UCSD-AML1 (cell line): ENCODE data around the gene SNCAIP.
"Not testable (repeated sequence)": the region's sequence is repeated elsewhere in the genome, so short reads cannot be mapped to it uniquely, and the experiment has no call there.

Experiments
- DNase-seq: peaks from one replicate; lab custom pipeline; 2025; ENCODE audit not compliant: unreplicated experiment; lab: John Stamatoyannopoulos, UW

SNCAIP gene

DNA sequence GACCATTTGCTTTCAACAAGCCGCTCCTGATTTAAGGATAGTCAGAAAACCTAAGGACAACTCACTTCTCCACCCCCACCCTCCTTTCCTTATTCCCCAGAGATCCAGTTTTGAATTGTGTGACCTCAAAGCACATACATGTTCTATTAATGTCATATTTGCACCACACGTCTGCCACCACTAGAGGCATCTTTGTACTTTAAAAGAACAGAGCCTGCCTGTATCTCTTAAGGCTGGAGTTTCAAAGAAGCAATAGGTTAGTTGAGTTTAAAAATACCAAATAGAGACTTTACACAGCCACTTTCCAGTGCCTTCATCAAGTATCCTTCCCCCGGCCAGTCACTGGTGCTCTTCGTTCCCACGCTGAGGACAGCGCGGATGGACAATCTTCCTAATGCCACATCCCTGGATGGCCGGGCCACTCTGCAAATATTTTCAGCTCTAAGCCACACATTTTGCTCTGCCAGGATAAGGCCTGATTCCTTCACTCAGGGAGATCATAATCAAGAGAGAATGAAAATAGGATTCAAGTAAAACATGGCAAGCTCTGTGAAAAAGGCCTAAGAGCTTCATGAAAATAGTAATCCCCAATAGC is 146.3 kb downstream of the SNCAIP start:
- no peak for DNase-seq

DNA sequence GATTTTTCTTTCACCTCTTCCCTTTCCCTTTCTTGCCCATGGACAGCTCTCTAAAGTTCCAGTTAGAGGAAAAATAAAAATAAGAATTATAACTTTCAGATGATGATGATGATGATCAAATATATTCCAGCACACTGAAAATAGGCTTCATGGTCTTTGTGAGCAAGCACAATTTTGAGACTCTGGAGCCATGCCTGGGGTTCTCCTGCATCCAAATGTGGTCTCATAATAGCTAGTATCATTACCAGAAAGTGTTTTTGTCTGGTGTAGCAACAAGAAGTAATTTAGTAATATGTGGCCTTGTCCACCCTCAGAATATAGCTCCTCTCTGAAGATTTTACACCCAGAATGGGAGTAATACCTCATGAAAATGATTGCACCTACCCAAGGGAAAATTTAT is 150.4 kb downstream of the SNCAIP start:
- DNase-seq, result no peak

DNA sequence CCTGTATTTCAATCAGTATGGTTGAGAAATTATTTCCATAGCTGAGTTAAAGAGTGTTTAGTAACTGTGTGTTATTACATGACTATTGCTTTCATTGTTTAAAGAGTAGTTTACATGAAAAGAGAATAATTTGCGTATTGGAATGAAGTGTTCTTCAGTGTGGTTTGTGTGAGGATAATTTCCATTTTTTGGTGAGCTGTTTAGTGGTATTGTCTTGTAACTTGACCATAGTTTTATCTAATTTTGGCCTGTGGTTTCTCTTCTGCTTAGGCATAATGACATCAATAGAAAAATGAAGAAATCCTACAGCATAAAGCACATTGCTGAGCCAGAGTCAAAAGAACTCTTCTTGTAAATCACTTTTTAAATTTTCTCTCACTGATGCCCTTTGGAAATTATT is 151.2 kb downstream of the SNCAIP start:
- no peak for DNase-seq

DNA sequence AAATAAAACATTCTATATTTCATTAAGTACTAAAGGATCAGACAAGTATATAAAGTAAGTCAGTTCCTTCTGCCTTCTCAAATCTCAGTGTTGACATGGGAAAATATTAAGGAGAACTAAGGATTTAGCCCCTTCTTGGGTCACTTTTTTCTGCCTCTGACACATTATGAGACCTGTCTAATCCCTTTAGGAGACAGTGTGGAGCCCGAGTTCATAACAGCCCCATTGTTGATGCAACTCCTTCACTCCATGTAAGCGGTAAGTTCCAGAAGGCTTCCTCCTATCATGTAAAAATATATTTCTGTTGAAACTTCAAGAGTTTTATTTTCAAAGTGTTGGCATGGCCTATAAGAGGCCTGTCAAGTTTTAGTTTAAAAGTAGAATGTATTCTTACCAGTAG is 152.2 kb downstream of the SNCAIP start:
- DNase-seq, result no peak

DNA sequence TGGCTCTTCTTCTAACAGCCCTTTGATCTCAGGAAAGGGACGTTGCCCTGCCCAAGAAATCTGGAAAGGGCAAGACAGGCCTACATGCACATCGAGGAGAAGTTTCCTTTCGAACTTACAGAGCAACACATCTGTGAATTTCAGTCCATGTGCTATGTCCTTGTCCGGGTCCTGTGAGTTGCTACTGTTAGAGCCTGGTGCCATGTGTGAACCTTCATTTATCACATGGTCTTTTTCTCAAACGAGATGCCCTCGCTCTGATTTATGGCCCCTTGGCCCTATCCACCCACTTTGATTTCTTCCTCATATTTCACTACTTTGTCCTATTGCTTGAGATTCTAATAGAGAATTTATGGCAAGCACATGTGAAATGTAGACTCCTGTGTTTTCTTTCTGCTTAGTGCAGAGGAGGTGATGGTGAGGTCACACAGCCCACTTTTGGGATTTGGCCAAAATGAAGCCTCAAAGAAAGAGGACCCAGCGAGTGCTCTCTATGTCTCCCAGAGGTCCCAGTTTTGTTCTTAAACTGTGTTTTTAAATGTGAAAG is 153.1 kb downstream of the SNCAIP start:
- DNase-seq, result no peak

DNA sequence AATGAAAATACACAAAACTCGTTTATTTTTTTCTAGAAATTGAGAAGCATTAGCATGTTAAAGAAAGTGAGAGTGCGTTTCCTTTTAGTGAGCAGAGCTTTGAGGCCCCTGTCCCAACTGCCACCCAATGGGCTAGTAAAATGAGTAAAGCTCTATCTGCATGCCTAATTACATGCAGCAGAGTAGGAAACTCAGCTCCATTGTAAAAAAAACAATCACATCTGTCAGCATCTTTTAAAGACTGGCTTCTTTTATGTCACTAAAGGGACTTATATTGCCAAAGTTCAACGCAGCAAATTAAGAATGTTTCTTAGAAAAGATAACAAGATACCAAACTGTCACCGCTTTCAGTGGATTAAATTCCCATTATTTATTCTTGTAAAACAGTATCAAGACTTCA is 154.0 kb downstream of the SNCAIP start:
- no peak for DNase-seq

DNA sequence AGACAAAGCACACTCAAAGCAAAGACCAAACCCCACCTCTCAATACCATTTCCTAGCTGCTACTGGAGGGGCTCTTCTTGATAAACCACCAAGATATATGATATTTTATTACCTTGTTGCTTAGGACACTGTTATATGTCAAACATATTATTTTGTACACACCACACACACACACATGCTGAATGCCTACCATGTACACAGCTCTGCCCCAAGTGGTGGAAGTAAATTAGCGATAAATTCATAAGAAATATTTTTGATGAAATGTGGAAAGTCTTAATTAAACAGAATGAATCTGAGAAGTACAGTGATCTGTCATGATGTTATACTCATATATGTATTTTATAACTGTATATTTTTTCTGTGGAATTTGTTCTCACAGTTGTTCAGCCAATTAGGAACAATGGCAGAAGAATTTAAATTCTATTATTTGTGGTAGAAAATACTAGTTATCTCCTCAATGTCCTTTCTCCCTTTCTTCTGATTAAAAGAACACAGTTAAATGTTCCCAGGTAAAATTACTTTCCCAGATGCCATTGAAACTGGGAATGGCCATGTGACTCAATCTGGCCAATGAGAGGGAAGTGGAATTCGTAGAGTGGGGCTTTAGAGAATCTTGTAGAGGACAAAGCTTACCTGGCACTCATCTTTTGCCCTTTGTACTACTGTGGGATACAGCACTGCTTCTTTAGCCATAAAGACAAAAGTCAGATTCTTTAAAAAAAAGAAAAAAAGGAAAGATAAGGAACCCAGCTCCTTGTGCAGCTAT is 156.5 kb downstream of the SNCAIP start:
- no peak for DNase-seq

DNA sequence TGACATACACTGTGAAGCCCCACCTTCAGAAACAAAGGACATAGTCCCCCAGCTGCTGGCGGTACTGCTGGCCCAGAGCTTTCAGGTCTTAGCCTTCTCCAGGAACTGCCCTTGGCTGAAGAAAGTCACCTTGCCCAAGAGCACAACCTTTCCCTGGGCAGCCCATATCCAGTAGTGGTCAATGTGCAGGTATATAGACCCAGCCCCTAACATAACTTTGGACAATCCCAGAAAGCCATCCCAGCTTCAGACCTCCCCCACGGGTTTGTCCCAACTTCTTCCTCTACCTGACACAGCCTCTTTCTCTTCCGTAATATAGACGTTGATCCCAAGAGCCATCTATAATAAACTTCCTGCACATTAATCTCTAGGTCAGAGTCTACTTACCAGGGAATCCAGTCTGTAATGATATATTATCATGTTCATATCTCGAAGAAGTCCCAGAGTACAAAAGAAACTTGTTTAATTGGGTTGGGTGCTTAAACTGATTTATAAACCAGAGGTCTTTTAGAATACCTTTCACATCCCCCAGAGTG is 157.4 kb downstream of the SNCAIP start:
- no peak for DNase-seq

DNA sequence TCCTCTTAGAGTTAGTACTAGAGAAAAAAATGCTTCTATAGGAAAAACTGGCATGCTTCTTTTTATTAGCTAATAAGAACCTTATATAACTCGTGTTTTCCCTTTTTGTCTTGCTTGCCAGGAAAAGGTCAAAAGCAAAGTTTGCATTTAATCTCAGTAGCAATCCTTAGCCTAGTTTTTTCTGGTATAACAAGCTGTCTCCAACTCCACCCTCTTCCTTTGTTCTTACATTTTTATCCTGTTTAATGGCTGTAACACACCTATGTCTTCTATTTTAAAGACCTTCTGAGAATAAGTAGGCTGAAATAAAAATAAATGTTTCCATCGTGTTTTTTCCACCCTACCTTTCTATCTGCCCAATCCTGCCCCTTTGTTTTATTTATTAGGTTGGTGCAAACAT is 158.3 kb downstream of the SNCAIP start:
- no peak for DNase-seq

DNA sequence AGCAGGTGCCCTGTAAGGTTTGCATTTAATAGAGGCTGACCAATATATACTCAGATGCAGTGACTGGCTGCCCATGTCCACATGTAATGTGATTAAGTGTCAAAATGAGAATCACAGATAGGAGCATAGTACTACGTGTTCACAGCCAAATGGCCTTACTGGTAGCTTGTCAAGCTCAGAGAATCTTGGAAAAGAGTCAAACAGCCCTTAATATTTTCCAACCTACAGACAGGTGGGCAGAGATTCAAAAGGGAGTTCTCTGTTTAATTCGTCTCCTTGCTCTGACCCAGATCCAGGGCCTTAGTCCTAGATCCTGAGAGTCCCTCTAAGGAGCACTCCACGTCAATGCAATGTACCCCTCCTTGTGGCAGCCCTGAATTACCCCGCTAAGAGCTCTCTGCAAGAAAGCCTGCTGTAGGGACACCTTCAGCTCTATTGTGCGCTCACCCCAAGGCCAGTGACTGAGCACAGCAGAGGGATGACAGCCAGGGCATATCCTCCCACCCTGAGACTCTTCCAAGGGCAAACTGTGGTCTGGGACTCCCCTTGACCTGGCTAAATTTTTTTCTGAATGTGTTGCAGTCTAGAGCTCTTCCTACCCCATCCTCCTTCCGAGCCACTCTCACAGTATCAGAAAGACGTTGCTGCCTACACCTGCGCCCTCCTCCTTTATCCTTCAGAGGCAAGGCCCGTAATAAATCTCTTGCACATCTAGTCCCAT is 159.2 kb downstream of the SNCAIP start:
- DNase-seq, result no peak

DNA sequence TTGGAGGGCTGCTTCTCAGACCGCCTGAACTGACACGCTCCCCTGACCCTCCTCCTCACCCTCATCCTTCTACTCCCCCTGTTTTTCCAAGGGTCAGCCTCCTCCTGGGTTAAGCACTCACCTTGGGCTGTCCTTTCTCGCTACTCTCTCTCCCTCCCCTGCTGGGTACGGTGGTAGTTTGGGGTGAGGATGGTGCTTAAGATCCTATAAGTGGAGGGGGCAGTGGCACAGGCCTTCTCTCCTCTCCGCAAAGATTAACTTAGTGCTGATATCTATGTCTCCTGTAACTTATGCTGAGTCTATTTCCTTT is 159.7 kb downstream of the SNCAIP start:
- DNase-seq, result no peak

DNA sequence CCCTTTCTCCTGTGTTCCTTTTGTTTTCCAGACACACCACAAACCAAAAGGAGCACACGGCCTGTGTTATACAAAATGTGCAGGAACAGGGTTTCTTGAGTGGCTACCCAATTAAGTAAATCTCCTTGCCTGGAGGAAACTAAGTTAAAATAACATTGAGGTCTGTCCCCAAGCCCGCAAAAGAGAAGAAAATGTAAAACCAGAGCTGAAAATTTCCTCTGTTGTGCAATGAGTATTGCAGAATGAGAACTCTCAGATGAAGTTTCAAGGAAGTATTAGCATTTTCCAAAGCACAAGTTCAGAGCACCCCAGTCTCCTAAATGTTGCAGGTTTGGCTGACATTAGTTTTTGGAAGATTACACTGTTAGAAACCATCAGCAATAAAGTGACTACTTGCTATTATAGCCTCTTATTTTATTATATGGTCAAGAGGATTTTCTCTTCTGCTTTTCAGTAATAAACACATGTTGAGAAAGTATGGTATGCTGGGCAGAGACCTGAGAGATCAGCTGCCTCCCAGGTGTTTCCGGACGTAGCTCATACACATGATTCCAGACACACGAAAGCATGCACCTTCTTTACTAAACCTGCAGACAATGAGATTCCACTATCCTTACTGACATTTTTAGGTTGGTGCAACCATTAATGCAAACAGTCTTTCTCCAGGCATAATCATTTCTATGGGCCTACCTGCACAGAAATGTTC is 161.3 kb downstream of the SNCAIP start:
- DNase-seq, result no peak

DNA sequence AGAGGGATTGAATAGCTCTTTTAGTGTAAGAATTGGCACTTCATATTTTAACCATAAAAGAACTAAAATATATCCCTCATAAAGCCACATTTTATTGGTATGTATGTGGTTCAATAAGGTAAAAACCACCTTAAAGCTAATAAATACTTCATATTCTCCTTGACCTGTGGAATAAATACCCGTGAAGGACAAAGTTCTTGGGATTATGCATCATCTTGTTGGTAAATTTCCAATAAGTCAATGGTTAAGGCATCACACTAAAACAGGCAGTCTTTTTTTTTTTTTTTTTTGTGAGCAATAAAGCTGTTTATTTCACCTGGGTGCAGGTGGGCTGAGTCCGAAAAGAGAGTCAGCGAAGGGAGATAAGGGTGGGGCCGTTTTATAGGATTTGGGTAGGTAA is 161.9 kb downstream of the SNCAIP start:
- DNase-seq, result no peak

DNA sequence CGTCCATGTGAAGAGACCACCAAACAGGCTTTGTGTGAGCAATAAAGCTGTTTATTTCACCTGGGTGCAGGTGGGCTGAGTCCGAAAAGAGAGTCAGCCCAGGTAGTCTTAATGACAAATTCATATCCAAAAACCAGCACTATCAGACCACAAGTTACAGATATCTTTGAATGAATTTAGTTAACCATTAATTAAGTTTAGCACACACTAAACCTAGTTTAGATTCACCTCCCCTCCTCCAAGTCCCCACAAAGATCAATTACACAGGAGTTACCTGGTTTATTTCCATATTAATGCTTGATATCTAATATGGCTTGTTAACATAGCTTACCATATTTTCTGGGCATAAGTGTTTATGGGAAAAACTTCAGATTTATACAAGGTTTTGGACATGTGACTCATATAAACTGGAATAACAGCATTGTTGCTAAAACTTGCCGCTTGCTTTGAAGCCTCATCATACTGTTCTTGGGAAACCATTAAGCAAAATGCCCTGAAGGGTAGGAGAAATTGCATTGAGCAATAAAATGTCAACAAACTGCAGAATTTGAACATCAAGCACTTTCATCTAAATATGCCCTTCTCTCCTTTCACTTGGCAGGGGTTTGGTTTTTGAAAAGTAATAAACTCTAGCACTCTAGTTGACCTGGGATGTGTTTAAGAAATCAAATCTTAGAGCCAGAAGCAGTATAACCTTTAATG is 166.9 kb downstream of the SNCAIP start:
- no peak for DNase-seq

DNA sequence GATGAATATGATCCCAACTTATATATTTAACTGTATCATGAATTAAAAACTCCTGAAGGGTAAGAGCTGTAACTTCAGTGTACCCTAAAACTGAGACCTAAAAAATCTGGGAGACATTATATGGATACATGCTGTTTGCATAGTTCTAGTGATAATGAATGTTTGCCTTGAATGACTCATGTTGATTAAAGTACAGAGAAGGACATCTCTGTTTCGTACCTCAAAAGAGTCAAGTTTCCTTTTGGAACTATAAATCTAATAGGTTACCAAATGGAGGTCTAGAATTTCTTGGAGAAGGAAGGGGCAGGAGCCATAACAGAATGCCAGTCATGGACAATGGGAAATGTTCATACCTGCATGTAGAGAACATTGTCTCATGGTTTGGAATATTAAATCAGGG is 168.1 kb downstream of the SNCAIP start:
- no peak for DNase-seq

DNA sequence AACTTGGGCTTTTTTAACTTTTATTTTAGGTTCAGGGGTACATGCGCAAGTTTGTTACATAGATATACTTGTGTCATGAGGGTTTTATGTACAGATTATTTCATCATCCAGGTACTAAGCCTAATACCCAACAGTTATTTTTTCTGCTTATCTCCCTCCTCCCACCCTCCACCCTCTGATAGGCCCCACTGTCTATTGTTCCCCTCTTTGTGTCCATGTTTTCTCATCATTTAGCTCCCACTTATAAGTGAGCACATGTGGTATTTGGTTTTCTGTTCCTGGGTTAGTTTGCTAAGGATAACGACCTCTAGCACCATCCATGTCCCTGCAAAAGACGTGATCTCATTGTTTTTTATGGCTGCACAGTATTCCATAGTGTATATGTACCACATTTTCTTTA is 172.1 kb downstream of the SNCAIP start:
- no peak for DNase-seq

DNA sequence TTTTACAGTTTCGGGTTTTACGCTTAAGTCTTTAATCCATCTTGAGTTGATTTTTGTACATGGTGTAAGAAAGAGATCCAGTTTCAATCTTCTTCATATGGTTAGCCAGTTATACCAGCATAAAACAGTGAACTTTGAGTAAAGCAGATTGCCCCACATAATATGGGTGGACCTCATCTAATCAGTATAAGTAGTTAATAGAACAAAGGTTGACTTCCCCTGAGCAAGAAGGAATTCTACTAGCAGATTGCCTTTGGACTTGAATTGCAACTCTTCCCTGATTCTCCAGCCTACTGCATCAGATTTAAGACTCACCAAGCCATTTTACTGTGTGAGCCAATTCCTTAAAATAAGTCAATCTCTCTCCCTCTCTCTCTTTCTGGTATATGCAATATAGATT is 173.2 kb downstream of the SNCAIP start:
- DNase-seq, result no peak

DNA sequence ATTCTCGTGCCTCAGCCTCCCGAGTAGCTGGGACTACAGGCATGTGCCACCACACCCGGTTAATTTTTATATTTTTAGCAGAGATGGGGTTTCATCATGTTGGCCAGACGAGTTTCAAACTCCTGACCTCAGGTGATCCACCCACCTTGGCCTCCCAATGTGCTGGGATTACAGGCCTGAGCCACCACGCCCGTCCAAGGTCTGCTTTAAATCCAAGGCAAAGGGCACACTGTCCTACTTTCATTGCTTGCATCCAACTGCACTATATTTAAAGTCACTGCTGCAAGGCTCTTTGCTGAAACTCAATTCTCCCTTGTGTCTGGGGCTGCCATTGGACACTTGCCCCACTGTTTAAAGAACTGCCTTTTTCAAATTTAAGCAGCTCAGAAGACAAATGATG is 174.6 kb downstream of the SNCAIP start:
- DNase-seq, result not testable (repeated sequence)

DNA sequence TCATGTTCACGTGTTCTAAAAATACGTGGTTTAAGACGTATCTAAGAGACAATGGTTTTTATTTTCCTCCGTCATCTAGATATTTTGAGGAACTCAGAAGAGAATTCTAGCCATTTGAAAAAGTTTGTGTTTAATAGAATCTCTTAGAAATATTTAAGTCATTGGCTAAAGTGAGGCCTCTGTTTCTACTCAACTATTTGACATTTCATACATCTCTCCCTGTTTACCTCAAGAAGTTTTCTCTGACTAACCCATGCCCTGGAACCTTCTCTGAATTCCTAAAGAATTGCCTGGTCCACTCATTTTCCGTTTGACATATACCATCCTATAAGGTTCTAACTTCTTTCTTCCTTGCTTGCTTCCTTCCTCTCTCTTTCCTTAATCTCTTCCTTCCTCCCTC is 178.7 kb downstream of the SNCAIP start:
- no peak for DNase-seq

DNA sequence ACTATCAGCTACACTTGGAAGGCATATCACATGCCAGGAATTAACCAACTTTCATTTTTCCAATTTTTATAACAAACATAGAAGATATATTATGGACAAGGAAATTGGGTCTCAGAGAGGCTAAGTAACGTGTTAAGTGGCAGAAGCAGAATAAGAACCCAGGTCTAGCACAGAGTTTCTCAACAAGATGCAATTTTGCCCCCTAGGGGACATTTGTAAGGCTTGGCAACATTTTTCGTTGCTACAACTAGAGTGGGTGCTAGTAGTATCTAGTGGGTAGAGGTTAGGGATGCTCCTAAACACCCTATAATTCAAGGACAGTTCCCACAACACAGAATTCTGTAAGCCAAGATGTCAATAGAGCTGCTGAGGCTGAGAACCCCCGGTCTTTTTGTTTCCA is 180.6 kb downstream of the SNCAIP start:
- no peak for DNase-seq
